GM12891 (cell line): ENCODE measurements around the gene PPP1R3G.
"Not testable (repeated sequence)": the region's sequence is repeated elsewhere in the genome, so short reads cannot be mapped to it uniquely, and the experiment has no call there.

Experiments used
- POLR2A ChIP-seq: IDR thresholded peaks from 2 replicates; pipeline ENCODE4 v1.6.1; 2011; ENCODE audit warnings: low read depth, low read length, control low read depth
- POLR2AphosphoS5 ChIP-seq: IDR thresholded peaks from 2 replicates; pipeline ENCODE4 v1.6.1; 2011; ENCODE audit warnings: low read depth, low read length, control low read depth
- TAF1 ChIP-seq: IDR thresholded peaks from 2 replicates; pipeline ENCODE4 v1.6.1; 2011; ENCODE audit warnings: low read depth, low read length, control low read depth

- TF ChIP-seq POLR2A, TAF1, POLR2AphosphoS5: not testable (repeated sequence)
Measured at GRCh38 chr6:5060439-5060838, 24.7 kb upstream of the PPP1R3G start.
